G401.6 (cell line): ENCODE measurements around the gene CLIC3.

Experiments
- FAIRE-seq: peaks from 2 replicates; lab custom pipeline; 2012; peaks lifted over from hg19 to GRCh38; lab: Jason Lieb, UNC

CLIC3 gene

DNA sequence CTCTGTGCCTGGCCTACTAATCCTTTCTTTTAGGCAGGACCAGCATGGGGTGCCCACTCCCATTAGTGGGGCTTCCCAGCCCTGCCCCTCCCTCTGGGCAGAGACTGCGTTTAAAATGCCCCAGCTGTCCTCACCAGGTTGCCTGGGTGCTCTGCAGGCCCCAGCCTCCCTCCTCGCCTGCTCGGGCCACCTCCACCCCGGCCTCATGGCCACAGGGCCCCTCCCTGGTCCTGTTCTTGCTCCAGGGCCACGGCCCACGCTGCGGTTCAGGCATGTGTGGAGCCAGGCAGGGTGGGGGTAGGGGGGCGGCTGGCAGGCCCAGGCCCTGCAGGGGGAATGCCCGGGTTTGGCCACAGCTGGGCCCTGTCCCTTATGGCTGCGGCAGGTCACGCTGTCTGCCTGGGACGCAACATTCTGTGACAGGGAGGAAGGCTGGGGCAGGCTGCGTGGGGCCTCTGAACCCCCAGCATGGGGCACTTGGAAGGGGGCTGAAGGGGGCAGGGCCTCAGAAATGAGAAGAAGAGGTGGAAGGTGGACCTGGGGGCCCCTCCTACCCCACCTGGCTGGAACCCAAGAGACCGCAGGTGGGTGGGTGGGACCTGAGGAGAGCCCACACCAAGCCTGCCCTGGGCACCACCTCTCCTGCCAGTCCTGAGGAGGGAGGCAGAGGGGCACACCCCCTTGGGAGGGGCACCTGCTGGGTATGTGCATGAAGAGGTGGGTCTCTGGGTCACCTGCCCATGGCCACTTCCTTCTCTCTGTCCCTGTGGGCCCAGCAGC lies 44.6 kb downstream of the CLIC3 start, which contains the start of gene LCN12:
Gene LCN12, plus strand, starts transcription at position 733 of the 780 bp plus-strand sequence. CDS start 55 bp downstream, outside the sequence.
- no peak for FAIRE-seq

GRCh38 chr9:136950656-136951276 lies 45.6 kb downstream of the CLIC3 start:
- no peak for FAIRE-seq

DNA sequence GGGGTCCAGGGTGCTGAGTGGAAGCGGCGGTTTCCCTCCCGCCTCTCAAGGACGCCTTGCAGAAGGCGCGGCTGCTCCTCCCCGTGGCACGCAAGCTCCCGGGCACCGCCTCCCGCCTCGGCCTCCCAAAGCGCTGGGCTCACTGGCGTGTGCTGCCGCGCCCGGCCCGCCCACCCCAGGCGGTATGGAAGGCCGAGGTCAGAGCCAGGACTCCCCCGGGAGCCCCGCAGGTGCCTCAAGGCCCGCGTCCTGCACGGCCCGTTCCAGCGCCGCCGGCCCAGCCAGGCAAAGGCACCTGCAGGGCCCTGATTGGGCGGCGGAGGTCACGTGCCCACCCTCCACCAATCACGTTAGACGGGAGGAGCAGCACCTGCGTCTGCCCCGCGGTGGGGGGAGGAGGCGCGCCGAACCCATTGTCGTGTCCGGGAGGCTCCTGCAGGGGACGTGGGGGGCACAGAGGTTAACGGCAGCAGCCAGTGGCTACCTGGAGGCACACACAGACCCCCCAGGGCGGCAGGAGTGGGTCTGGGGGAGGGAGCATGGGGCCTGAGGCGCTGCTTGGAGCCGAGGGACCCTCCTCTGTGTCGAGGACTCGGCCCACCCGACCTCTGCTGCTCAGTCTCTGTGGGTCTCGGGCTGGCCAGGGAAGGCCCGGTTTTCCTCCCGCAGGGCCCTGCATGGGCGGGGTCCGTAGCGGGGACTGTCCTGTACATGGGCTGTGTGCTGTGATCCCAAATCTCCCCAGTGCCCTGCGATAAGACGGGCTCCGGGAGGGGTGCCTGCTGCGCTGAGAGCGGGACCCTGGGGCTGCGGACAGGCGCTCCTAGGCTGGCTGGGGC lies 46.3 kb downstream of the CLIC3 start:
- peak; percentile 71 for FAIRE-seq

- FAIRE-seq, result no peak
Measured at GRCh38 chr9:136949239-136949816, 47.0 kb downstream of the CLIC3 start.

DNA sequence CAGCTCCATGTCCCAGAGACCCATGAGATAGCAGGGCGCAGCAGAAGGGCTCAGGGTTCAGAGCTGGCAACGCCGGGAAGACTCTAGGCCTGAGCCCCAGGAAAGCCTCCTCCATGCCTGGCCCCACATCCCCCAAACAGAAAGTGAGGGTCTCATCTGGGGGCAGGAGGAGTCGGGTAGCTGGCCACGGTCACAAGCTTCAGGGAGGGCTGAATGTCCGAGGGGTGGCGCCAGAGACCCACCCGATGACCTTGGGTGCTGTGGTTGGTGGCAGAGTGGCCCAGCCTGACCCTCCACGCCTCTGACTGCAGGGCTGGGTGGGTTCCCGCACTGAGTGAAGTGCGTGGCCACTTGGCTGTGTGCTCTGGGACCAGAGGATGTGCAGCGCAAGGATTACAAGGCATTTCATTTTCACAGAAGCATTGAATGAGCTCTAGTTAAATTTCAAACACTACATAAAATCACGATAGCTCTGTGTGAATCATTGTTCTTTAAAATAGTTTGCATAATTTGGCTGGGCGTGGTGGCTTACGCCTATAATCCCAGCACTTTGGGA lies 48.3 kb downstream of the CLIC3 start:
- no peak for FAIRE-seq

DNA sequence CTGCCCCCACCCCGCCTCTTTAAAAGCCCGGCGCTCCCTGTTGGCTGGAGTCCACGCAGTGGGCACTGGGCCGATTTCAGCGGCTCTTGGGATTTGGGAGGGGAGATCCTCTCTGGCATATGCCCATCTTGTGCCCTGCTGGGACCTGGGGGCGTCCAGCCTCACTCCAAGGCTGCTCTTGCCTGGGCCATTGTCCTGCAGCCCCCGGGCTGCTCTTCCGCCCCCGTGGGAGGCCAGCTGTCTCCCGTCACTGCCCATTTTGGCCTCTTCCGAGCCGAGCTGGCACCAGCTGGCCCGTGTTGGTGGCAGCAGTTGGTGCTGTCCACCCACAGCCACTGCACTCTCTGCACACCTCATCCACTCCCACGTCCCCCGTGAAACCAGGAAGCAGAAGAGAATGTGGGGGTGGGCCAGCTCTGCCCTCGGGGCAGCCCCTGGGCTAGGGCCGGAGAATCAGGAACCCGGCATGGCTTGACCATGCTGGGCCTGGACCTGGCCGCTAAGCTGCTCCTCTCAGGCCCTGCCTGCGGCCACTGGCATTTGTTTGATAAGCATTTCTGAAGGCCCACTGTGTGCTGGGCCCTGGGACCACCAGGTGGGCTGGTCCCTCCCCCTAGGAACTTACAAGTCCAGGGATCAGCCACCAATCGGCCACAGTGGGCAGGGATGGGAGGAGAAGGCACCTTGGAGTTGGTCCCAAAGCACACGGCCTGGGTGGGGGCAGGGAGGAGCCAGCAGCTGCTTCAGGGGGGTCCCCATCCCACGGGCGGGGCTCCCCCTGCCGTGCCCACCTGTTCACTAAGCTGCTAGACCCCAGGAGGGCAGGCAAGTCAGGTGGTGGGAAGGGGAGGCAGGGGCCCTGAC lies 49.1 kb downstream of the CLIC3 start:
- no peak for FAIRE-seq

- FAIRE-seq, result no peak
Measured at GRCh38 chr9:136946228-136947027, 49.9 kb downstream of the CLIC3 start.

GRCh38 chr9:136945333-136946227 lies 50.8 kb downstream of the CLIC3 start:
- FAIRE-seq, result no peak
